OCI-M2 (cell line): Measurements from ENCODE around the gene USP7.
"Not testable (repeated sequence)": the region's sequence is repeated elsewhere in the genome, so short reads cannot be mapped to it uniquely, and the experiment has no call there.

Experiments
- DNase-seq: peaks from one replicate; lab custom pipeline; 2025; ENCODE audit not compliant: unreplicated experiment; lab: John Stamatoyannopoulos, UW

Gene USP7

GRCh38 chr16:8972843-8973586, 9.3 kb upstream of the USP7 start:
- no peak for DNase-seq

- no peak for DNase-seq
Observed at GRCh38 chr16:8971416-8971815, 7.7 kb upstream of the USP7 start.

- not testable (repeated sequence) for DNase-seq
Observed at GRCh38 chr16:8969202-8969897, 5.6 kb upstream of the USP7 start.

GRCh38 chr16:8968054-8968453, 4.3 kb upstream of the USP7 start:
- DNase-seq = not testable (repeated sequence)

- no peak for DNase-seq
Observed at GRCh38 chr16:8967132-8967821, 3.6 kb upstream of the USP7 start.

- DNase-seq = no peak
Observed at GRCh38 chr16:8966817-8967131, 3.1 kb upstream of the USP7 start.

GRCh38 chr16:8964462-8964861, 756 bp upstream of the USP7 start:
- no peak for DNase-seq

GRCh38 chr16:8963010-8963820, 491 bp downstream of the USP7 start:
- no peak for DNase-seq

GRCh38 chr16:8962393-8963009, 1.2 kb downstream of the USP7 start:
- DNase-seq = no peak

GRCh38 chr16:8961811-8962390, 1.8 kb downstream of the USP7 start:
- no peak for DNase-seq

- DNase-seq = no peak
Observed at GRCh38 chr16:8960788-8961109, 3.0 kb downstream of the USP7 start.

- DNase-seq = no peak
Observed at GRCh38 chr16:8959921-8960787, 3.6 kb downstream of the USP7 start.

GRCh38 chr16:8958344-8959167, 5.2 kb downstream of the USP7 start:
- no peak for DNase-seq

GRCh38 chr16:8957509-8958157, 6.1 kb downstream of the USP7 start:
- no peak for DNase-seq

- DNase-seq = no peak
Observed at GRCh38 chr16:8957063-8957397, 6.7 kb downstream of the USP7 start.

GRCh38 chr16:8956265-8957062, 7.2 kb downstream of the USP7 start:
- DNase-seq = no peak

- DNase-seq = no peak
Observed at GRCh38 chr16:8955828-8956227, 7.9 kb downstream of the USP7 start.

GRCh38 chr16:8953064-8953463, 10.6 kb downstream of the USP7 start:
- DNase-seq = no peak
